ENCODE results near the gene BAIAP2L2.

- TF ChIP-seq POLR2AphosphoS5 (IDR thresholded peaks at IDR 0.05; ENCODE audit: insufficient read depth, low read depth, low read length) (no peak), CTCF (IDR thresholded peaks at IDR 0.05; ENCODE audit: extremely low read depth in 1 of 2, insufficient read depth in 1 of 2, low read depth in 1 of 2, low read length in 2 of 2) (no peak), MAX (IDR thresholded peaks at IDR 0.05; ENCODE audit: insufficient read depth, insufficient read length) (no peak), EZH2 (IDR thresholded peaks at IDR 0.05; ENCODE audit: borderline replicate concordance, low read depth, low read length, severe bottlenecking) (no peak), POLR2A (IDR thresholded peaks at IDR 0.05; ENCODE audit: low read depth, low read length) (no peak), MYC (IDR thresholded peaks at IDR 0.05; ENCODE audit: low read depth, low read length) (no peak), GATA2 (IDR thresholded peaks at IDR 0.05; ENCODE audit: insufficient read depth, insufficient read length, low read depth, low read length) (no peak), JUN (IDR thresholded peaks at IDR 0.05; ENCODE audit: borderline replicate concordance, insufficient read depth, insufficient read length, low read depth) (no peak), FOS (IDR thresholded peaks at IDR 0.05; ENCODE audit: borderline replicate concordance, insufficient read depth, low read length) (no peak)
Measured at GRCh38 chr22:38077096-38077495, 33.4 kb downstream of the BAIAP2L2 start.
